T follicular helper cell (primary cell): ENCODE data around the gene PHACTR2.

Experiments used
- DNase-seq: peaks from one replicate; pipeline ENCODE4 v3.0.0-alpha.2; 2020; ENCODE audit warnings: low read depth

PHACTR2 gene

GRCh38 chr6:143675382-143675900 is 2.3 kb upstream of the PHACTR2 start:
- no peak for DNase-seq

DNA sequence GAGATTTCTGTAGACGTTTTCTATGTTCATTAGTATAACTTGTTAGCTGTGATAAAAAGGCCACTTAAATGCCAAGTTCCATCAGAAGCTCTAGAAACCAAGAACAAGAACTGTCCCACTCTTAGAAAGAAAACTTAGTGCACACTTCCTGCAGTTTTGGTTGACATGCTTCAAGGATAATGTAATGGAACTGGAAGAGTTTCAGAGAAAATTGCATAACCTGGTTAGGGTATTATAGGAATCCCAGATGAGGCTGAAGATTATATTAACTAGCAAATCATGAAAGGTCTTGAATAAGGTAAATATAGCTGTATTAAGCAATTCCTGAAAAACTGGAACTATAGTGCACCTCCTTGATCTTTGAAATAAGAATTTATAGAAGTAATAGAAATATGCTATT is 1.8 kb upstream of the PHACTR2 start:
- DNase-seq = no peak

DNA sequence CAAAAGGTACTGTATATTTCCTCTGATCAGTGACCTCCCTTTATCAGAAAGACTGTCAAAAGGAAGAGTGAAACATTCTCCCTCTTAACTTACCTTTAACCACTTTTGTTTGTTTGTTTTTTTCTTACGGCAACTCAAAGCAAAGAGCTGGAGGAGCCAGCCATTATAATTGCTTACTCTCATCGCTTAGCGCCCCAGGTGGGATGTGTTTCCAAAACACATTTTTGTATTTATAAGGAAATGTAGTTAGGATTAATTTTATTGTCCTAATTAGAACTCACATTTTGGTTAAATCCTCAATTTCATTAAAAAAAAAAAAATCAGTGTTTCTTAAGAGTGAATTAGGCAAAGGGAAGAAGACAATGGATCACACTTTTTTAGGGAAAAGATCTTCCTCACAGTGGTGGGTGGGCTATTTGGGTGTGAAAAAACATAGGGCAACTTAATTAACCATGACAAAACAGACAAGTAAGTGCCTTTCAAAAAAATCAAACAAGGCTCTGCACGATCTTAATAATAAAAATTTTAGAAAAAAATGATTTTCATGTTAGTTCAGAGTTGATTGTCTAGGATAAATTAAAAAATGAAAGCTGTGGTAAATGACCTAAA is 1.2 kb upstream of the PHACTR2 start:
- no peak for DNase-seq

DNA sequence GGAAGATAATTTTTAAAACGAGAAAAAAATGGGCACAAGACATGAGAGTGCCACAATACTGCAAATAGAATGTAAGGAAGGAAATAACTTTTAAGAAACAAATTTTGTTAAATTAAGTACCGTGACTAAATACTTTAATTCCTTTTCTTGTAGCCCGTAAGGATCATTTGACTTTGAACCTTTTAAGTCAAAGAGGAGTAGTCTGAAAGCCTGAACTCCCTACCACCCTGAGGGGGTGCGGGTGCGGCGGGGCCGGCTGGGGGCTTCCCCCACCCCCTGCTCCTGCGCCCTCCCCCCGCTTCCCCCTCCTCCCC is 231 bp upstream of the PHACTR2 start:
- no peak for DNase-seq

- DNase-seq = no peak
Observed at GRCh38 chr6:143679041-143679440, 1.3 kb downstream of the PHACTR2 start.

- no peak for DNase-seq
Observed at GRCh38 chr6:143680141-143680540, 2.4 kb downstream of the PHACTR2 start.

DNA sequence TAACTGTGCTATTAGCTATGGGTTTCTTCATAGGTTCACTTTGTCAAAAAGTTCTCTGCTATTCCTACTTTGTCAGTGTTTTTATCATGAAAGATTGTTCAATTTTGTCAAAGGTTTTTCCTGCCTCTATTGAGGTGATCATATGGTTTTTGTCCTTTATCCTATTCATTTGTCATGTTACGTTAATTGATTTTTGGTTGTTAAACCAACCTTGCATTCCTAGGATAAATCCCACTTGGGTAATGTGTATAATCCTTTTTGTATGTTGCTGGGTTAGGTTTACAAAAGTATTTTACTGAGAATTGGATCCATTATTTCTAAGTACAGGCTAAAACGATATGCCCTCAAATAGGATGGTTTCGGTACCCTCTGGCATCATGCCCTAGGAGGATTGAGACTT is 5.0 kb downstream of the PHACTR2 start:
- no peak for DNase-seq

DNA sequence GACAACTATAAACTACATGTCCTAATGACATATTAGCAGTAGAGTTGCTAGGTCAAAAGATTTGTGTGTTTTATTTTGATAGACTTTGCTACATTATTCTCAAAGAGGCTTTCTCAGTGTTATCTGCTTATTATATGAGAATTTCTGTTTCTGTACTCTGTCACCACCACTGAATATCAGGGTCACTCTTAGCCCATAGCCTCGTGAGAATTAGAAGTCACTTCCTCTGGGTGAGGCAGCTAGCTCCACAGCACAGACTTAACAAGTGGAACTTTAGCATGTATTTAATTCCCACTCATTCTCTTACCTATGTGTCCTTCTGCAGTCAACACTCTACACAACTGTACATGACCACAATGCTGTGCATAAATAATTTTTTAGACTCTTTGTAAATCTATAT is 6.7 kb downstream of the PHACTR2 start:
- DNase-seq = no peak

- no peak for DNase-seq
Observed at GRCh38 chr6:143685653-143686052, 7.9 kb downstream of the PHACTR2 start.

DNA sequence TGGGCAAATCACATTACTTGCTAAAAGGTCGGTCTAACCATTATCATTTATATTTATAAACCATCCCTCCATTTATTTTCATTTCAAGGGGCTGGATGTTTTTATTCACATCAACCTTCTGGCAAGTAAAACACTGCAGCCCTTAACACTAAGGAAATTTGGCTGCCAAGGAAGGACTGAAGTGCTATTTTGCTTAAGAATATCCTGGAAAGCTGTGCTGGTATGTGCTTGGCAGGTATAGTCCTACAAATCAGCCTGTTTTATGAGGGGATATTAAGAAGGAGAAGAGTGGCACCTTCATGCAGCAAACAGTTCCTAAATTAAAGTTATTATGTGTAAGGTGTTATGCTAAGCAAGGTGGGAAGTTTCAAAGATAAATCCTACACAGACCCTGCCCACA is 9.8 kb downstream of the PHACTR2 start:
- no peak for DNase-seq

DNA sequence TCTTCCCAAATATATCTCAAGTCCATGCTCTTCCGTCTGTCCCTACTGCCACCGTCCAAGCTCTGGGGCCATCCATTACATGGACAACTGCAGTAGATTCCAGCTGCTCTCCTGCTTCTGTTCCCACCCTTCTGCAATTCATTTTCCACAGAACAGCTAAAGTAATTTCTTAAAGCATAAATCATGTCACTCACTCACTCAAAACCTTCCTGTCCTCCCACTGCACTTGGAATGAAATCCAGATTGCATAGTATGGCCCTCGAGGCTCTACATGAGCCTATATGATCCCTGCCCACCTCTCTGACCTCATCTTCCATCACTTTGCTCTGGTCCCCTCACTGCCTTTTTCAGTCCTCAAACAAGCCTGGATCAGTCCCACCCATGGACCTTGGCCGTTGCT is 10.9 kb downstream of the PHACTR2 start:
- no peak for DNase-seq

DNA sequence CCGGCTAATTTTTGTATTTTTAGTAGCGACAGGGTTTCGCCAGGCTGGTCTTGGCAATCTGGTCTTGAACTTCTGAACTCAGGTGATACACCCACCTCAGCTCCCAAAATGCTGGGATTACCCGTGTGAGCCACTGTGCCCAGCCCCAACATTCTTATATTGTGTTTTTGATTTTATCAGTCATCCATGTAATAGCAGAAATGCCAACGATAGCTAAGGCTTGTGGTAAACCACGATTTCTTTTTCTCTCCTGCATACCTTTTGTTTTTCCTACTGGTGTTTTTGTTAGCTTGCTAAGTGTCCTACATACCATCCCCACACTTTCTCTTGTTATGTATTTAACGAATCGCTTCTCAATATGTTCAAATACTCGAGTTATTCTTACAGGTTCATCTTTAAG is 12.1 kb downstream of the PHACTR2 start:
- no peak for DNase-seq

DNA sequence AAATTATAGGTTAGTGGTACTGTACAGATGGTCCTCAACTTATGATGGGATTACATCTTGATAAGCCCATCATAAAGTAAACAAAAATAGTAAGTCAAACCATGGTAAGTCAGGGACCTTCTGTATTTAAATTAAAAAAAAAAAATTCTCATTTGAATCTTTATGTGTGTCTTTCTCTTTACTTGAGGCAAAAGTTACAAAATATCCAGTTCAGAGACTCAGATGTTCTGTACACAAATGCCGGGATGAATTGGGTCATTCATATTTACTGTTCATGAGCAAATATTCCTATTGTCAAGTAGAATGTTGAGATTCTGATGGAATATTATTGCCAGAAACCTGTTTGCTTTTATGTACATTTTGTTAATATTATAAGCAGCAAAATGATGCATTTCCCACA is 13.4 kb downstream of the PHACTR2 start:
- DNase-seq = no peak

DNA sequence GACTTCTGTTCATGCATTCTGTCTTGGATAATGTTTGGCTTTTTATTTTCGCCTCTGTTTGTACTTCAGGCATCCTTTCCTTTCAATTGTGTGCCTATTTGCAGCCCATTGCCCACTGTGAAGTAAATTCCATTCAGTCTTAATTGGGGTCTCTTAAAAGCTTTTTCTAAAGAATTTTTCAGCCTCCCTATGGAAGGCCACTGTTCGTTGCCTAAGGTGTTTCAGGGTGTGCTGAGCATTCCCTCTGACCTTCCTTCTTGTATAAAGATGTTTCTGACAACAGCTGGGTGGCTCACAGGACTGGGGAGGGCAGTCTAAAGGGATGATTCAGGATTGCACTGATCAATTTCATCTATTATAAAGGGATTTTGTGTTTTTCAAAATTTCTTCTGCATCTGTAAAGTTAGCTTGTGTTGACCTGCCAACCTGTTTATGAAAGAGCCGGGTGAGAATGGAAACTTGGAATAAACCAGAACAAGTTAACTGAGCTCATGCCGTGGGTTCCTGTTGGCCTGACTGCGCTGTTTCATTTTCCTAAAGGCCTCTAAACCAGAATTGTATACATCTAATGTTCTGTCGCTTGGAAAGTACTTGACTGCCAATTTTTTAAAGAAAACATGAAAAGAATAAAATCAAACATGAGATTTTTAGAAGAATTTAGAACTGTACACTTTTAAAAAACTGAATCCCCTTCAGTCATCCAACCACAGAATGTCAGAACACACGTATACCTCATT is 14.3 kb downstream of the PHACTR2 start:
- no peak for DNase-seq

GRCh38 chr6:143692696-143693095 is 14.9 kb downstream of the PHACTR2 start:
- no peak for DNase-seq

- no peak for DNase-seq
Observed at GRCh38 chr6:143694013-143694412, 16.2 kb downstream of the PHACTR2 start.

GRCh38 chr6:143694560-143694959 is 16.8 kb downstream of the PHACTR2 start:
- DNase-seq = no peak

DNA sequence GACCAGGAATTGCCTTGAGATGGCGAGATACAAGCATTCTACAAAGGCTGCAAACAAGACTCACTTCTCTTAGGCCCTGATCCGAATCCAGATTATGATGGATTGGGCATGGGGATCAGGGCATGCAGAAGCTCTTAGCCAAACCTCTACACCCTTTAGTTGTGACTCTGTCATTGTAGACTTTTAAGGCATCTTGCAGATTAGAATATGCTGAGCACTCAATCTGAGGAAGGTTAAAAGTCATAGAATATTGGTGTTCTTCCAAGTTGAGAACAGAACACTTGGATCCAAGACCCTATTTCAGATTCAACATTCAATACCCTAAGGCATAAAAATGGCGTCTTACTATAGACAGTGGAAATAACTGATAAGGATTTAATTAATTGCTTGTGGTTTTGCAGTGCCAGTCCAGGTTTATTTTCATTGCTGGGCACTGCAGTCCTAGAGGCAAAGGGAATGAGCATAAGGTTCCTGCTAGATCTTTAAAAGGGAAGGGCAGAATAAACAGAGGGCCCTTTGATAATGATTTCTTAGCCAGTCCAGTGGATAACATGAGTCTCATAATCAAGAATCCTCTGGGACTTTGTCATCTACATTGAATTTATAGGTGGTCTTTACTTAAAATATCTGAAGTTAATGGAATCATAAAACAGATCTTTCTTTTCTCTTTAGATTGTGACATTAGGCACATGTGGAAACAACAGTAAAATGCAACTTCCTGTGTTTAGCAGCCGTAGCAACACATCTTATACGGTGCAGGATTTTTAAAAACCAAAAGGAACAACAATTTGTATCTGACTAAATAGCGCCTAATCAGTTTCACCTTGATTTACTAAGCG is 17.6 kb downstream of the PHACTR2 start:
- no peak for DNase-seq

DNA sequence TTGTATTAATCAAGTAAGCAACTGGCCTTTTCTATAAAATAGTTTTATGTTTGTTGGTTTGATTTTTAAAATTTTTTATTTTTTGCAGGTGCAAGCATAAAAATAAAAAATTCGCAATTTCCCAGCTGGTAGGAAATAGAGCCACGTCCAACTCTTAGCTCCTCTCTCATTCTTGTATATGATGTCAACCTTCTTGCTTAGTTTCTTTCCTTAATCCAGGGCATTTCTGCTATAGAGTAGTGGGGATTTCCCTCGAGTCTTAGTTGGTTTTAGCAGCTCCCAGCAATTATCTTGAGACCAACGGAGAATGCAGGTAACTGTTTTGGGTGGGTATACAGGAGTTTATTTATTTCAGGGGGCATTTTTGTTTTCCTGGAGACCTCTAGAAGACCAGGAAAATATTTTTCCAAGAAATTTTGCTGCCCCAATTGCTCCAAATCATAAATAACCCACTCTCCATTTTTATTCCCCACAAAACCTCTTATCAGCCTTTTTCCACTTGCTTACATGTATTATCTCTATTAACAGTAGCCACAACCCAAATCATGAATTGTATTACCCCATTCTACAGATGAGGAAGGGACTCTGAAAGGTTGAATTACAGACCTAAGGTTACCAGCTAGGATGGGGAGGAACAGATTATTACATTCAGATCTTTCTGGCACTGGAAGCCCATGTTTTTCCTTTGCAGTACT is 18.4 kb downstream of the PHACTR2 start:
- DNase-seq = no peak

- DNase-seq = no peak
Observed at GRCh38 chr6:143696664-143697000, 18.9 kb downstream of the PHACTR2 start.

- no peak for DNase-seq
Observed at GRCh38 chr6:143697076-143697800, 19.5 kb downstream of the PHACTR2 start.

DNA sequence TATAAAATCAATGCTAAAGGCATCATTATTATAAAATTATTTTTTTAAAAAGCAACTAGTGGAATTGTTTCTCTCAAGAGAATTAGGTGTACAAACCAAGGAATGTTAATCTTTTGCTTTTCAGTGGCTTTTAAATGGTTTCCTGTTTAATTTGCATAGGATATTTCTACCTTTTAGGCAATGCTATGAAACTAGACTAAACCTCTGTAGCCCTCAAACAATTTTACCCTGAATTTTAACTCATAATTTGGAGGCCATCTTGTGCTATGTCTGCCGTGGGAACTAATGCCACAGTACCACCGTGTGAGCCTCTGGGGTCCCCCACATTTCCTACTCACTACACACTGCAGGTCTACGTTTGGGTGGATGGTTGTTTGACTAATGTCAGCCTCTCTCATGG is 20.6 kb downstream of the PHACTR2 start:
- no peak for DNase-seq
